H1 (cell line): ENCODE data around the gene GIPR. TPM values are rescaled to one million over a fixed set of nuclear protein-coding genes. Genes with fewer than 3 reads are reported as not detected.
A peak's percentile ranks its signal among the peaks of the same experiment; 100 is the strongest.

Experiments used
- ASH2L ChIP-seq: fragments of 200-600, 300-600 bp; sonication (generic); IDR thresholded peaks from one replicate; pipeline ENCODE4 v1.7.1; 2017; ENCODE audit warnings: low read length
- BACH1 ChIP-seq: IDR thresholded peaks from 2 replicates; pipeline ENCODE4 v1.6.1; 2012; ENCODE audit warnings: low read length, improper control_type of control experiment
- CBX8 ChIP-seq: fragments of 300-800, 300-1000 bp; sonication (generic); IDR thresholded peaks from 2 replicates; pipeline ENCODE4 v1.7.1; 2016; ENCODE audit warnings: low read depth, low read length, borderline replicate concordance
- EP300 ChIP-seq, 2 experiments: IDR thresholded peaks; 1 replicate in 1 of 2; 2 replicates in 1 of 2; pipeline ENCODE4 v1.6.1; 2011 to 2012; ENCODE audit warnings: low read depth in 2 of 2, low read length in 2 of 2, mild to moderate bottlenecking in 2 of 2, borderline replicate concordance in 1 of 2, inconsistent platforms in 1 of 2, moderate library complexity in 1 of 2
- EZH2 ChIP-seq: fragments of 200-600 bp; sonication (generic); IDR thresholded peaks from 2 replicates; pipeline ENCODE4 v1.7.1; 2012; ENCODE audit warnings: low read depth, mild to moderate bottlenecking, moderate library complexity, low read length, inconsistent platforms; ENCODE audit not compliant: severe bottlenecking
- GTF2F1 ChIP-seq: IDR thresholded peaks from 2 replicates; pipeline ENCODE4 v1.6.1; 2012; ENCODE audit warnings: low read depth, low read length, improper control_type of control experiment, borderline replicate concordance
- JUND ChIP-seq: IDR thresholded peaks from 2 replicates; pipeline ENCODE4 v1.6.1; 2011; ENCODE audit warnings: mild to moderate bottlenecking, improper control_type of control experiment, low read length
- KDM1A ChIP-seq: fragments of 200-600, 300-600 bp; sonication (generic); IDR thresholded peaks from 2 replicates; pipeline ENCODE4 v1.7.1; 2016; ENCODE audit warnings: mild to moderate bottlenecking, low read length, borderline replicate concordance
- KDM5A ChIP-seq: fragments of 200-600 bp; IDR thresholded peaks from 2 replicates; pipeline ENCODE4 v1.7.1; 2012; ENCODE audit warnings: mild to moderate bottlenecking, low read length, inconsistent platforms, mixed read lengths
- NANOG ChIP-seq: IDR thresholded peaks from 2 replicates; pipeline ENCODE4 v1.6.1; 2011; ENCODE audit warnings: low read length, low read depth, mild to moderate bottlenecking, inconsistent platforms; ENCODE audit not compliant: insufficient read depth, poor library complexity, severe bottlenecking
- NRF1 ChIP-seq: IDR thresholded peaks from 2 replicates; pipeline ENCODE4 v1.6.1; 2011; ENCODE audit warnings: mild to moderate bottlenecking, low read depth, low read length, improper control_type of control experiment
- RFX5 ChIP-seq: IDR thresholded peaks from 2 replicates; pipeline ENCODE4 v1.6.1; 2011; ENCODE audit warnings: low read depth, low read length, improper control_type of control experiment, borderline replicate concordance
- RNF2 ChIP-seq: fragments of 200-900, 300-1000 bp; sonication (generic); IDR thresholded peaks from 2 replicates; pipeline ENCODE4 v1.7.1; 2016; ENCODE audit warnings: borderline replicate concordance, low read depth, mild to moderate bottlenecking, antibody characterized with exemption, low read length; ENCODE audit not compliant: poor library complexity, severe bottlenecking; ENCODE audit errors: missing control alignments
- TCF12 ChIP-seq: IDR thresholded peaks from 2 replicates; pipeline ENCODE4 v1.6.1; 2011; ENCODE audit warnings: low read depth, mild to moderate bottlenecking, low read length
- USF2 ChIP-seq: IDR thresholded peaks from 2 replicates; pipeline ENCODE4 v1.6.1; 2011; ENCODE audit warnings: low read length, improper control_type of control experiment
- polyA plus RNA-seq, 7 experiments: library from polyadenylated mRNA; depleted of rRNA in 3 of 7; stranded (reverse) in 5 of 7; unstranded in 2 of 7; fragments of >200 nt in 5 of 7; fragments of 200-250 nt in 2 of 7; gene quantifications; 1 replicate in 5 of 7; 2 replicates in 1 of 7; 4 replicates in 1 of 7; pipeline versions ENCODE4 v1.2.1 to v1.2.3, GENCODE V29; 2011 to 2013; ENCODE audit warnings: missing spikeins in 2 of 7, mixed read lengths in 2 of 7
- total RNA-seq: library from RNA; stranded (reverse); fragmentation: NEBNext Ultra II Directional; extraction: Animal tissue kit (Norgen Biotek cat#: 25700); gene quantifications from 2 replicates; pipeline ENCODE4 v1.2.1, GENCODE V29; 2021
- TF ChIP-seq, protein P1 (sequence below), 3 experiments: IDR thresholded peaks; 1 replicate in 2 of 3; 2 replicates in 1 of 3; pipeline versions ENCODE4 v1.5.1 to v1.6.1; 2011; ENCODE audit warnings: low read length in 3 of 3, mild to moderate bottlenecking in 3 of 3, inconsistent platforms in 2 of 3, low read depth in 1 of 3, moderate library complexity in 1 of 3; ENCODE audit not compliant: insufficient read depth in 1 of 3; ENCODE audit errors: control extremely low read depth in 1 of 3
- TF ChIP-seq, protein P2 (sequence below): IDR thresholded peaks from 2 replicates; pipeline ENCODE4 v1.6.1; 2011; ENCODE audit warnings: low read depth, mild to moderate bottlenecking, low read length; ENCODE audit not compliant: insufficient read depth

Gene GIPR
- total and polyA plus RNA-seq, 2 of the 8 experiments (the other 6 are each of a cell fraction or from before 2014, with no cell fraction given) = 0.42 to 1.3 TPM

GRCh38 chr19:45681391-45682015 lies 13.5 kb downstream of the GIPR start (continued):
- TF ChIP-seq EZH2 = no peak
- TF ChIP-seq EP300 (IDR thresholded peaks at IDR 0.05; ENCODE audit: borderline replicate concordance in 1 of 2, low read depth in 2 of 2, low read length in 2 of 2) = peak in 1 of 2 experiments; percentile 70; a peak in 1 of 3 replicates
- TF ChIP-seq NRF1 = no peak
- TF ChIP-seq, protein P1, sequence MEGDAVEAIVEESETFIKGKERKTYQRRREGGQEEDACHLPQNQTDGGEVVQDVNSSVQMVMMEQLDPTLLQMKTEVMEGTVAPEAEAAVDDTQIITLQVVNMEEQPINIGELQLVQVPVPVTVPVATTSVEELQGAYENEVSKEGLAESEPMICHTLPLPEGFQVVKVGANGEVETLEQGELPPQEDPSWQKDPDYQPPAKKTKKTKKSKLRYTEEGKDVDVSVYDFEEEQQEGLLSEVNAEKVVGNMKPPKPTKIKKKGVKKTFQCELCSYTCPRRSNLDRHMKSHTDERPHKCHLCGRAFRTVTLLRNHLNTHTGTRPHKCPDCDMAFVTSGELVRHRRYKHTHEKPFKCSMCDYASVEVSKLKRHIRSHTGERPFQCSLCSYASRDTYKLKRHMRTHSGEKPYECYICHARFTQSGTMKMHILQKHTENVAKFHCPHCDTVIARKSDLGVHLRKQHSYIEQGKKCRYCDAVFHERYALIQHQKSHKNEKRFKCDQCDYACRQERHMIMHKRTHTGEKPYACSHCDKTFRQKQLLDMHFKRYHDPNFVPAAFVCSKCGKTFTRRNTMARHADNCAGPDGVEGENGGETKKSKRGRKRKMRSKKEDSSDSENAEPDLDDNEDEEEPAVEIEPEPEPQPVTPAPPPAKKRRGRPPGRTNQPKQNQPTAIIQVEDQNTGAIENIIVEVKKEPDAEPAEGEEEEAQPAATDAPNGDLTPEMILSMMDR (IDR thresholded peaks at IDR 0.05; ENCODE audit: control extremely low read depth in 1 of 3, insufficient read depth in 1 of 3, low read depth in 1 of 3, low read length in 3 of 3) = peak; percentile 81 to 96 (median 91)
- peak; percentile 48 for TF ChIP-seq NANOG
- 0 out of 2 replicates have a peak, but pooled peaks have one; percentile 72 for TF ChIP-seq TCF12
- TF ChIP-seq, protein P2, sequence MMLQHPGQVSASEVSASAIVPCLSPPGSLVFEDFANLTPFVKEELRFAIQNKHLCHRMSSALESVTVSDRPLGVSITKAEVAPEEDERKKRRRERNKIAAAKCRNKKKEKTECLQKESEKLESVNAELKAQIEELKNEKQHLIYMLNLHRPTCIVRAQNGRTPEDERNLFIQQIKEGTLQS = no peak
- TF ChIP-seq GTF2F1 = no peak
- TF ChIP-seq KDM5A = no peak
- no peak for TF ChIP-seq USF2
- 0 out of 2 replicates have a peak, but pooled peaks have one; percentile 12 for TF ChIP-seq JUND
- TF ChIP-seq RNF2 = no peak
- TF ChIP-seq CBX8 = no peak
- no peak for TF ChIP-seq RFX5
- TF ChIP-seq KDM1A = no peak
- no peak for TF ChIP-seq ASH2L
- TF ChIP-seq BACH1 = no peak
